HepG2 (cell line): Measurements from ENCODE around the gene RUSF1.

Experiments used
- MYNN ChIP-seq: sonication (generic); formaldehyde crosslinking; IDR thresholded peaks from 2 replicates; pipeline ENCODE4 v1.4.0; 2020; ENCODE audit warnings: mild to moderate bottlenecking, low read depth, missing genetic modification reagents
- POLR2AphosphoS5 ChIP-seq: IDR thresholded peaks from 2 replicates; pipeline ENCODE4 v1.6.1; 2012; ENCODE audit warnings: low read depth, low read length
- SMC3 ChIP-seq: IDR thresholded peaks from 2 replicates; pipeline ENCODE4 v1.6.1; 2011; ENCODE audit warnings: low read length, improper control_type of control experiment
- TCF7 ChIP-seq: sonication (generic); IDR thresholded peaks from 2 replicates; pipeline ENCODE4 v1.6.1; 2016; ENCODE audit warnings: antibody characterized with exemption, low read depth
- ZNF207 ChIP-seq: fragments of 450-650 bp; IDR thresholded peaks from 2 replicates; pipeline ENCODE4 v1.6.1; 2016; ENCODE audit warnings: antibody characterized with exemption, borderline replicate concordance
- ZNF232 ChIP-seq: sonication (generic); formaldehyde crosslinking; IDR thresholded peaks from 2 replicates; pipeline ENCODE4 v1.4.0; 2020; ENCODE audit warnings: missing genetic modification reagents, borderline replicate concordance
- ZNF674 ChIP-seq: sonication (generic); formaldehyde crosslinking; IDR thresholded peaks from 2 replicates; pipeline ENCODE4 v1.5.0; 2020; ENCODE audit warnings: low read depth, mild to moderate bottlenecking, missing genetic modification reagents
- ZNF709 ChIP-seq: sonication (generic); formaldehyde crosslinking; IDR thresholded peaks from 2 replicates; pipeline ENCODE4 v1.5.0; 2020; ENCODE audit warnings: mild to moderate bottlenecking, missing genetic modification reagents
- TF ChIP-seq, protein P1 (sequence below): sonication (generic); formaldehyde crosslinking; conservative IDR thresholded peaks from 2 replicates; pipeline ENCODE4 v1.8.0; 2022; ENCODE audit warnings: missing genetic modification reagents
- TF ChIP-seq, protein P2 (sequence below): IDR thresholded peaks from 2 replicates; pipeline ENCODE4 v1.6.1; 2016
- TF ChIP-seq, protein P3 (sequence below): sonication (generic); formaldehyde crosslinking; IDR thresholded peaks from 2 replicates; pipeline ENCODE4 v1.5.0; 2020; ENCODE audit warnings: mild to moderate bottlenecking, missing genetic modification reagents, moderate library complexity

DNA sequence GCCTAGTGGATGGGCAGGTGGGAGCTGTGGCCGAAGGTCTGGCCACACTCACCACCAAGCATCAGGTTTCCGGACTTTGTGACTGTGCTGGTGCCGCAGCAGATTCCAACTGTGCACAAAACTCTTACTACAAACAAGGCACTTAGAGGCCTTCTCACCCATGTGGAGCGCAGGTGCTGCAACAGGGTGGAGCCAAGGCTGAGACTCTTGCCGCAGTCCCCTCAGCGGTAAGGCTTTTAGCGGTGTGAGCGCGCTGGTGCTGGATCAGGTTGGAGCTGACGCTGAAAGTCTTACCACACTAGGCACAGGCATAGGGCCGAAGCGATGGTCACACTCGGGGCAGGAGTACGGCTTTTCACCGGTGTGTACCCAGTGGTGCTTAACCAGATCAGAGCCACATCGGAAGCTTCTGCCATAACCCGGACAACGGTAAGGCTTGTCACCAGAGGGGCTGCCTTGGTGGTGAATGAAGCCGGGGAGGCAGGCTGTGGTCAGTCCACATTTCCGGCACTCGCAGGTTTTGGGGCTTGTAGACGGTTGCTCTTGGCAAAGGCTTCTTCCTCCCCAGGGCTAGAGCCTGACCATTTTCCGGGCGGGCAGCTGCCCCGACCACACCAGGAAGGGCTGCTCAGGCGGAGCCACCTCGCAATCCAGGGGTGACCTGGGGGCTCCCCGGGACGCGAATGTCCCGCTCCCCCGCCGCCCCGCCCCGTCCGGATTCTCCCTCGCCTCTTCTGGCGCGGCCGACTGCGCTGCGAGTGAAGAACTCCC, 49.9 kb downstream of the RUSF1 start:
- TF ChIP-seq MYNN (CRISPR knock-in tag), result no peak
- TF ChIP-seq ZNF709, result peak; percentile 81
- TF ChIP-seq ZNF674 (CRISPR knock-in tag), result peak; percentile 85; the same call in 1 of the 2 replicates
- TF ChIP-seq ZNF207, result no peak
- peak; percentile 74 for TF ChIP-seq POLR2AphosphoS5
- TF ChIP-seq TCF7, result peak; percentile 6; the same call in 1 of the 2 replicates
- TF ChIP-seq SMC3, result peak; percentile 26
- TF ChIP-seq, protein P1, sequence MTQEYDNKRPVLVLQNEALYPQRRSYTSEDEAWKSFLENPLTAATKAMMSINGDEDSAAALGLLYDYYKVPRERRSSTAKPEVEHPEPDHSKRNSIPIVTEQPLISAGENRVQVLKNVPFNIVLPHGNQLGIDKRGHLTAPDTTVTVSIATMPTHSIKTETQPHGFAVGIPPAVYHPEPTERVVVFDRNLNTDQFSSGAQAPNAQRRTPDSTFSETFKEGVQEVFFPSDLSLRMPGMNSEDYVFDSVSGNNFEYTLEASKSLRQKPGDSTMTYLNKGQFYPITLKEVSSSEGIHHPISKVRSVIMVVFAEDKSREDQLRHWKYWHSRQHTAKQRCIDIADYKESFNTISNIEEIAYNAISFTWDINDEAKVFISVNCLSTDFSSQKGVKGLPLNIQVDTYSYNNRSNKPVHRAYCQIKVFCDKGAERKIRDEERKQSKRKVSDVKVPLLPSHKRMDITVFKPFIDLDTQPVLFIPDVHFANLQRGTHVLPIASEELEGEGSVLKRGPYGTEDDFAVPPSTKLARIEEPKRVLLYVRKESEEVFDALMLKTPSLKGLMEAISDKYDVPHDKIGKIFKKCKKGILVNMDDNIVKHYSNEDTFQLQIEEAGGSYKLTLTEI (CRISPR knock-in tag), result no peak
- TF ChIP-seq, protein P2, sequence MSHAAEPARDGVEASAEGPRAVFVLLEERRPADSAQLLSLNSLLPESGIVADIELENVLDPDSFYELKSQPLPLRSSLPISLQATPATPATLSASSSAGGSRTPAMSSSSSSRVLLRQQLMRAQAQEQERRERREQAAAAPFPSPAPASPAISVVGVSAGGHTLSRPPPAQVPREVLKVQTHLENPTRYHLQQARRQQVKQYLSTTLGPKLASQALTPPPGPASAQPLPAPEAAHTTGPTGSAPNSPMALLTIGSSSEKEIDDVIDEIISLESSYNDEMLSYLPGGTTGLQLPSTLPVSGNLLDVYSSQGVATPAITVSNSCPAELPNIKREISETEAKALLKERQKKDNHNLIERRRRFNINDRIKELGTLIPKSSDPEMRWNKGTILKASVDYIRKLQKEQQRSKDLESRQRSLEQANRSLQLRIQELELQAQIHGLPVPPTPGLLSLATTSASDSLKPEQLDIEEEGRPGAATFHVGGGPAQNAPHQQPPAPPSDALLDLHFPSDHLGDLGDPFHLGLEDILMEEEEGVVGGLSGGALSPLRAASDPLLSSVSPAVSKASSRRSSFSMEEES, result peak; percentile 84
- TF ChIP-seq ZNF232 (CRISPR knock-in tag), result no peak; the same call in none of the 2 replicates
- TF ChIP-seq, protein P3, sequence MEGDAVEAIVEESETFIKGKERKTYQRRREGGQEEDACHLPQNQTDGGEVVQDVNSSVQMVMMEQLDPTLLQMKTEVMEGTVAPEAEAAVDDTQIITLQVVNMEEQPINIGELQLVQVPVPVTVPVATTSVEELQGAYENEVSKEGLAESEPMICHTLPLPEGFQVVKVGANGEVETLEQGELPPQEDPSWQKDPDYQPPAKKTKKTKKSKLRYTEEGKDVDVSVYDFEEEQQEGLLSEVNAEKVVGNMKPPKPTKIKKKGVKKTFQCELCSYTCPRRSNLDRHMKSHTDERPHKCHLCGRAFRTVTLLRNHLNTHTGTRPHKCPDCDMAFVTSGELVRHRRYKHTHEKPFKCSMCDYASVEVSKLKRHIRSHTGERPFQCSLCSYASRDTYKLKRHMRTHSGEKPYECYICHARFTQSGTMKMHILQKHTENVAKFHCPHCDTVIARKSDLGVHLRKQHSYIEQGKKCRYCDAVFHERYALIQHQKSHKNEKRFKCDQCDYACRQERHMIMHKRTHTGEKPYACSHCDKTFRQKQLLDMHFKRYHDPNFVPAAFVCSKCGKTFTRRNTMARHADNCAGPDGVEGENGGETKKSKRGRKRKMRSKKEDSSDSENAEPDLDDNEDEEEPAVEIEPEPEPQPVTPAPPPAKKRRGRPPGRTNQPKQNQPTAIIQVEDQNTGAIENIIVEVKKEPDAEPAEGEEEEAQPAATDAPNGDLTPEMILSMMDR (CRISPR knock-in tag), result peak; percentile 93
